GM11168 (cell line): ENCODE data around the gene BBOX1.
"Not testable (repeated sequence)": the region's sequence is repeated elsewhere in the genome, so short reads cannot be mapped to it uniquely, and the experiment has no call there.

Source experiments
- in situ Hi-C: fragments of 300-500 bp; cut with MboI; formaldehyde crosslinking; loops from one replicate; pipeline ENCODE4 v1.12.0; 2022; ENCODE audit warnings: low sequenced_read_pairs; ENCODE audit not compliant: unreplicated experiment

BBOX1 gene, protein sequence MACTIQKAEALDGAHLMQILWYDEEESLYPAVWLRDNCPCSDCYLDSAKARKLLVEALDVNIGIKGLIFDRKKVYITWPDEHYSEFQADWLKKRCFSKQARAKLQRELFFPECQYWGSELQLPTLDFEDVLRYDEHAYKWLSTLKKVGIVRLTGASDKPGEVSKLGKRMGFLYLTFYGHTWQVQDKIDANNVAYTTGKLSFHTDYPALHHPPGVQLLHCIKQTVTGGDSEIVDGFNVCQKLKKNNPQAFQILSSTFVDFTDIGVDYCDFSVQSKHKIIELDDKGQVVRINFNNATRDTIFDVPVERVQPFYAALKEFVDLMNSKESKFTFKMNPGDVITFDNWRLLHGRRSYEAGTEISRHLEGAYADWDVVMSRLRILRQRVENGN

DNA sequence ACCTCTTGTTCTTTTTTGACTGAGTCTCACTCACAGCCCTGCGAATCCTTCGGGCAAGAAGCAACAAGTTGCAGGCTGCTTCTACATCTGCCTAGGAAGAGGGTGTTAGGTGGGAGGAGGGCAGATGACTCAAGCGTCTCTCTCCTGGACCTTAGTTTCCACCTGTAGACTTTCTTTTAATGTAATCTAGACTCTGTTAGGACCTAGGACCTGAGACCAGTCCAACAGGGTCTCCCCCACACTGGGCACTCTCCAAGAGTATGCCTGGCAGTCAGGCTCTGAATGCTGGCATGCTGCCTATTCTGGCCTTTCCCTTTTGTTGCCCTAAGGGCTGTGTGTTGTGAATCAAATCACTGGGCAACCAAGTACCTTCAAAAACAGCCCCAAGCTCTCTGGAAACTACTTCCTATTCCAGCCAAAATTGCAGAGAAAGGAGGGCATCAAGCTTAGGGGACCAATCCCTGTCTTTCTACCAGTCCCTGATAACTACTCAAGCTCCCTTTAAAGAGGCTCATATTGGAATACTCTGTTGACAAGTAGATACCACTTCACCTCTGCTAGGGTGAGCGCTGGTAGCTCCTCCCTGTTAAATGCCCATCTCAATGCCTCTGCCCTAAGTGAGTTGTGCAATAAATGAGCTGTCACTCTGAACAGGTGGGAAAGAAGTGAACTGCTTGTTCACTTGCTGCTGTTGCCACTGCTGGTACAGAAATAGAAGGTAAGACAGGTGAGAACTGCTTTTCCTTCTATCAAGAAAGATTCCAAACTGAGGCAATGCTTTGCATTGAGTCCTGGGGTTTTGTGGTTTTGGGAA, at the start of gene BBOX1:
TSS of gene BBOX1 (plus strand) at position 514 of the 814 bp plus-strand sequence. CDS start 14,616 bp downstream, outside the sequence.
- in situ Hi-C loops: no loop called here

DNA sequence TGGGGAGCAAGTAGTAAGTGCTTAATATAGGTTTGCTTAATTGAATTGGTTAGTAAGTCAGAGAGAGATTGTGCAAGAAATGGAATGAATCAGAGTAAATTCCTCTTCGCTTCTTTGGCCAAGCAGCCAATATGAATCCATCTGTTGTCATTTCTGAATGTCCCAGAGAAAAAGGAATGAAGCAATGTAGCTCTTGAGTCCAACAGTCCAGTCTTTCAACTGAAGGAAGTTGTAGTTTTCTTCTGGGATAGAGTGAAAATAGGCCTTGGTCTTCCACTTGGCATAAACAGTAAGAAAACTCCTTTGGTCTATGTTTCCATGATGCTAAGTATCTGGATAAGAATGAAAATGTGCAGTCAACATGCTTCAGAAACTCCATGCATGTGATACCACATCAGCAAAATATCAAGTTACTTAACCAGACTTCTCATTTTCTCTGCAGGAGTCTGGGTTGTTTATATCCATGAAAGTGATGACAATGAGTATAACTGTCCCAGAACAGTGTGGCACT, 48.5 kb upstream of the BBOX1 start:
- in situ Hi-C loops: no loop called here

DNA sequence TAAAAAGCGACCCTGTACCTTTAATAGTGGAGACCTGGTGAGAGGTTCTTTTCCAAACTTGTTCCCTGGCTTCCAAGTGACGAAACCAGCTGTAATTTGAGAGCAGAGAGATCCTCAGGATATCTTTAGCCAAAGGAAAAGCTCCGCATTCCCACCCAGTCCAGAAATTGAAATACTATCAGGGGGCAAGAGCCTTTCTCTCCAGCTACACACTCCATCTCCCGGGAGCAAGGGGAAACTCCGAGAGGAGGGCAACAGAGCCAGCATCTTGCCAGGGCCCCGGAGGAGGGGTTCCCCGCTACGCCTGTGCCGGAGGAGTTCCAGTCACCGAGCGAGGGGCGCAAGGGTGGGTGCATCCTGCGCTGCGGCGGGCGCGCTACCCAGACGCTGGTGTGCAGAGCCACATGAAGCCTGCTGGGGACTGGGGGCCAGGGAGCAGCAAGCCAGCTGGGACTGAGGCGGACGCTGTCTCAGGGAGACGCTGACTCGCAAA, 46.6 kb upstream of the BBOX1 start, which contains the start of gene FIBIN:
TSS of gene FIBIN (plus strand) at position 148 of the 493 bp plus-strand sequence. CDS start 415 bp downstream, outside the sequence.
- in situ Hi-C loops: no loop called here

DNA sequence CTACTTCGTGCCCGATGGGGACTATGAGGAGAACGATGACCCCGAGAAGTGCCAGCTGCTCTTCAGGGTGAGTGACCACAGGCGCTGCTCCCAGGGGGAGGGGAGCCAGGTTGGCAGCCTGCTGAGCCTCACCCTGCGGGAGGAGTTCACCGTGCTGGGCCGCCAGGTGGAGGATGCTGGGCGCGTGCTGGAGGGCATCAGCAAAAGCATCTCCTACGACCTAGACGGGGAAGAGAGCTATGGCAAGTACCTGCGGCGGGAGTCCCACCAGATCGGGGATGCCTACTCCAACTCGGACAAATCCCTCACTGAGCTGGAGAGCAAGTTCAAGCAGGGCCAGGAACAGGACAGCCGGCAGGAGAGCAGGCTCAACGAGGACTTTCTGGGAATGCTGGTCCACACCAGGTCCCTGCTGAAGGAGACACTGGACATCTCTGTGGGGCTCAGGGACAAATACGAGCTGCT, 46.0 kb upstream of the BBOX1 start:
- in situ Hi-C loops: no loop called here

DNA sequence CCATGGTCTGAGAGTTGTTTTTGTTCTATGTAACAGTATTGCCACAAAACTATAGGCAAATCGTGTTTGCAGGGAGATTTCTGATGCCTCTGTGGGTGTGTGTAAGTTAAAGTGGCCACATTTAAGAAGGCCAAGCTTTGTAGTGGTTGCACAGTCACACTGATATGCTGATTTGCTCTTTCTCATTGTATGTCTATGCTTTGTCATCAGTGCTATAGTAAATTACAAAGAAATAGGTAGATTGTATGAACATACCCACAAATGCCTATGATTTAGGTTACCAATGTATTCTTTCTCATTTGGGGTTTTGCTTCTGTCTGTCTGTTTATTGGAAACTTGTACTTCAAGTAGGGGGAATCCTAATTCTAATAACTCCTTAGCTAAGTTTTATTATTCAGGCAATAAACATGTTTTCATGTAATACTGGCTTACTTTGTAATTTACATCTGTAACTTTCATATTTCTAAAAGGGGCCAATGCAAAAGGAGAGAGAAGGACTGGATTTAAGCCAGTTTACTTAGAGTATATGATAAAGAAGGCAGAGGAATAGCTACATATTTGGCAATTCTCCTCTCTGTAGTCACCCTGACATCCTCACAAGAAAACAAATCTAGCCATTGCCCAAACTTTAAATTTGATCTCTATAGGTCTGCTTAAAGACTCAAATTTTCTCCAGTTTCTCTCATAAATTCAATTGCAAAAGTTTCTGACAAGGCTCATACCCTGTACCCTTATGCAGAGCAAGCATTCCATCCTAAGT, 44.7 kb upstream of the BBOX1 start:
- in situ Hi-C loops: no loop called here

DNA sequence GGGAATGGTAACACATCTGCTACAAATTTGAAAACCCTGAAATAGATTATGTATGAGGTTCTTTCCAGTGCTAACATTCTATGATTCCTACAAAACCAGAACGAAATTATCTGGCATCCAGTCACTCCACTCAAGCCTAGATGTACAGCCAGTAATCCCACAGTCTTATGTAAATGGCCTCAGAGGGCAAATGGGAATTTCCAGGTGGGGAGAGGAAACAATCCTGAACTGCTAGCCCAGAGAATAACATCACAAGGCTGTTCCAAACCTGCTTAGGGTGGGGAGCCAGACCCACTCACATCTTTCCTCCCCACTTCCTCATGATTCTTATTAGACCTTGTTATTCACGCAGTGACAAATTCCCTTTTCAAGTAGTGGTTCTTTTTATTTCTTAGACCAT, 43.2 kb upstream of the BBOX1 start:
- in situ Hi-C loops: no loop called here

DNA sequence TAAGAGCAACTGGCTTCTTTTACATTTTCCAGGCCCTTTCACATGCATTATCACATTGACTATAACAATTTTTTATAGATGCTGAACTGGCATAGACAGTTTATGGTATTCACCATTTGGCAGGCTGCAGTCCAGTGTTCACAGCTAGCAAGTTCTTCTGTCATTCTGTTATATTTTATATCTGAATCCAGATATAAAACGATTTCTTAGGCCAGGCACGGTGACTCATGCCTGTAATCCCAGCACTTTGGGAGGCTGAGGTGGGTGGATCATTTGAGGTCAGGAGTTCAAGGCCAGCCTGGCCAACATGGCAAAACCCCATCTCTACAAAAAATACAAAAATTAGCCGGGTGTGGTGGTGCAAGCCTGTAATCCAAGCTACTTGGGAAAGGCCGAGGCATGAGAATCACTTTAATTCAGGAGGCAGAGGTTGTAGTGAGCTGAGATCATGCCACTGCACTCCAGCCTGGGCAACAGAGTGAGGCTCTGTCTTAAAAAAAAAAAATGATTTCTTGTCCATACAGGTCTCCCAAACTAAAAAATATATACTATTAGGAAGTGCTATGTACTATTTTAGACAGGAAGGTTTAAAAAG, 39.4 kb upstream of the BBOX1 start:
- in situ Hi-C loops: not testable (repeated sequence)

DNA sequence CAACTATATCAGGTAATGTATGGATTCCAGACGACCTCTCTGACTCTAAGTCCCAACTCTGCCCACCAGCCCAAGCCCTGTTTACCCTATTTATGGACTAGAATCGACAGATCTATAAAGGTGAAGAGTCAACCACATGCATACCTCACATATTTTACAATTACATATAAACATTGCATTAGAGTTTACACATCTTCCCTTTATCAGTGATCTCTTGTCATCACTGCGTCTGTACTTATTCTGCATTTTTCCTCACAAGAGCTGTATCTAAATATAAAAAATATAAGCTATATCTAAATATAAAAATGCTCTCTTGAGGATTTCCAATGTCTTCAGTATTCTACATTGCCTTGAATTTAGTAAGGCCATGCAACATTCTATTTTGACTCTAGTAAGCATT, 38.2 kb upstream of the BBOX1 start:
- in situ Hi-C loops: no loop called here

DNA sequence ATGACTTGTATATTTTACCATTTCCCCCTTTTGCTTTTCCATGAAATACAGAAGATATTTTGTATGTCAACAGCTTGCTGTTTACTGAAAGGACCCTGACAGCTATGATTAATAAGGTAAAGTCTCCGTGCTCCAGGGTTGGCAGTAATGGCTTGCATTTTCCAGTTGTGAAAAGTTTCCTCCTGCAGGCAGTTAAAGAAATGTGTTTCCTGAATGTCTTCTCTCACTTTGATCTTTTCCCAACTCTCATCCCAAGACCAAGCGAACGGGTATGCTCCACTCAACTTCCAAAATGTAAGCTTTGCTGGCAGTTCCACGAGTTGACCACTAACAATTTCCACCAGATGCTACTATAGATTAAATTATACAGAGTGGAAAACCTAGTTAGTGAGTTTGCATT, 37.8 kb upstream of the BBOX1 start:
- in situ Hi-C loops: no loop called here

DNA sequence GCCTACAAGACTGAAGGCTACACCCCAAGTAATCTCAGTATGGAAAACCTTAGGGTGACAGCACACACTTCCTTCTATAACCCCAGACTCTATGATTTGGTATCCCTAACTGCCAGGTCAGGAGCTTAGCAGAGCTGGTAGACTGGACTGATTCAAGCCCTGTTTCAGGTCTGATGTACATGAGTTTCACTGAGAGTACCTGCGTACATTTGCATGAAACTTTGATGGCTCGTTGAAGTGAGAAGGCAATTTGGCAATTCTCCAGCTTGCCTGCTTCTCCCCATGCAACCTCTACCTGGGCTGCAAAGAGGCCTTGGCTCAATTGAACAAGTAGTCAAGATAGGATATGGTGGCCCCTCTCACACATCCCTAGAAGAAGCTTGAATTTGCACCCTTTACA, 36.5 kb upstream of the BBOX1 start:
- in situ Hi-C loops: no loop called here

DNA sequence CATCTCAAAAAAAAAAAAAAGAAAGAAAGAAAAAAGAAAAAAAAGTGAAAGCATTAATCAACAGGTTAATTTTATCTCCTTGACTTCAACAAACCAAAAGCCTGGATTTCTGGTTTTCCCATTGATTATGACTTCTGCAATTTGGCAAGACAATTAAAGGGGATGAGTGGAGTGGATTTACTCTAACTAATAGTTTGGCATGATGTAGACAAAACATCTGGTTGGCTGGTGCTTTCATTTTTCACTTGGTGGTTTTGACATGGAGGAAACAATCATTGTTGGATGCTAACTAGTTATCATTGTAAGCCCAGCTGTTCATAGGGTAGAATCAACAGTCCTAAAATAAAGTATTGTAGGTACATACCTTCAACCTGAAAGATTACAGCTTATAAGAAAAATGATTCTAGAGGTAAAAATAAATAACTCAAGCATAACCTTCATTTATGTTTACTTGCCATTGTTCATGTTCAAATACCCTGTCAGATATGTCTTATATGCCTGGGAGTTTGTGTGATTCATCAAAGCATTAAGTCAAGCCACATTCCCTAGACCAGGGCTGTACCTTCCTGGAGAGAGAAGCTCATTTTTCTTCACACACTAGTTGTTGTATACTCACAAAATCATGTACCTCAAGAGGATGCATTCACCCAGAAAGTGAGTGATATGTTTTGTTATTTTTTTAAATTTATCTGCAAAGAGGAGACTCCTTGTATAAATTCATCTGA, 31.6 kb upstream of the BBOX1 start:
- in situ Hi-C loops: no loop called here

DNA sequence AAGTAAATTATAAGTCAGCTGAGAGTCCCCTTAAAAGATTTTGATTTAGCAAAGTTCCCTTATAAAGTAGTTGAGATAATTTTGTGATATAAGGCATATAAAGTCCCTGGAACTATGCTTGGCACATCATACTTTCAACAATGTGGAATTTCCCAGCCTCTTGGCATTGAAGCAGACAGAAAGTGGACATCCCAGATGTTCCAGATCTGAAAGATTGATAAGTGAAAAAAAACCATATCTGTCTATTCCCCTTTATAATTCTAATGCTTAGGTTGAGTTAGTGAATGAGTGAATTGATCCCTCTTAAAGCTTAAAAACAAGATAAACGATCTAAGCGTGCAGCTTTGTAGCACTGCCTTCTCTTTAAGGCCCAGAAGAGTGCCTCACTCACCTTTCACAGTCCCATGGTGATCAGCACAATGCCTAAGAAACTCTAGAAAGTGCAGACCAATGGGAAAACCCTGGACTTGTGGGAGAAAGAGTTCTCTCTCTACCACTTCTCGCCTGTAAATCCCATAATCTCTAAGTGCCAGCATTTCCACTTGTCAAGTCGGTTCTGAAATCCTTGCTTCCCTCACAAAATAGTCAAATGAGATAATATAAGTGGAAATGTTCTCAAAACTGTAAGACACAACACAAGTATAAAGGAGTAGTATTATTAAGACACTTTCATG, 28.9 kb upstream of the BBOX1 start:
- in situ Hi-C loops: no loop called here

DNA sequence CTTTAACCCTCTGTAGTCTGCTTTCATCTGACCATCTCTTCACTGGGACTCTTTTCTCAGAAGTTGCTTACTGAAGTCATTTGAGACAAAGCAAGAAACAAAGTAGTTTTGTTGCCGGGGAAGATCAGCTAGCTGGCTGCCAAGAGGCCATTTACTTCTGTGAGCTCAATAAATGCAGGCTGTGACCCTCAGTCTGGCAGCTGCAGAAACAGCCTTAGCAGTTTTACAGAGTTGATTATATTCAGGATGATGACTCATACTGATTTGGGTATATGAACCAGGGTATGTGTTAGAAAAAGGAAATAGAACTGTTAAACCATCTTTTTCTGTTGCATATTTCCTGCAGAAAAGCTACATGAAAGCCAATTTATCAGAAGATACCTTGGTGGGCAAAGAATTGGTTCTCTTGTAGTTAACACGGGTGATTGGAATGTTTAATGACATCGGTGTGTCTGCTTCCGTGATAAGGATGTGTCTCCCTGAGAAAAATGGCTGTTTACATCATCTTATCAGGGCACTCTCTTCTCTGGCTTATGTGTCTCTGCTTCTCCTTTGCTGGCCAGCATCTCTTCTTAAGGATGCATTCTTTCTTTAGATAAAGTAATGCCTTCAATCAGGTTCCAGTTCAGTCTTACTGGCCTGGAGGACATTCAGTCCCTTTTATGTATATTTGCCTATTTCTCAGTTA, 28.2 kb upstream of the BBOX1 start:
- in situ Hi-C loops: no loop called here

DNA sequence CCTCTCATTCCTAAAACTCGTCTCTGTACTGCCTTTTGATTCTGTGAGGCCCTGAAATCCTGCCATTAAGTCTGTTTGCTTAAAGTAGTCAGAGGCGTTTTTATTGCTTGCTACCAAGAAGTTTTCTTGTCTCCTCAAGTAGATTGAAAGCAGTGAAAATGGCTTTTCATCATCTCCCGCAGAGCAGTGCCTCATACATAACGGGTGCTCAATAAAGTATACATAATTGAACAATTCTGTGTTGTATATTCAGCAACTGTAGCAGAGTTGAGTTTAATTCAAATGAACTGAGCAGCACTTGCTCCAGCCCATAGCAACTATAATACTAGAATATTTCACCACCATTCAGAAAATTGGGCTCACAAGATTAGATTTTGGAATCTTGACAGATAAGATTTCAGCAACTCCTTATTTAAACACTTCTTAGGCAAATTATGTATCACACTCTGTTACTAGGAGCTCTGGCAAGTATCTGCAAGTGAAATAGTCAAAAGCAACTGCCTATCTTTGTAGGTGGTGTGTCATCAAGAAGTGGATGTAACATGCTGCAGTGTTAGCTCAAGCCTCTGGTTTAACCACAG, 26.7 kb upstream of the BBOX1 start:
- in situ Hi-C loops: no loop called here

DNA sequence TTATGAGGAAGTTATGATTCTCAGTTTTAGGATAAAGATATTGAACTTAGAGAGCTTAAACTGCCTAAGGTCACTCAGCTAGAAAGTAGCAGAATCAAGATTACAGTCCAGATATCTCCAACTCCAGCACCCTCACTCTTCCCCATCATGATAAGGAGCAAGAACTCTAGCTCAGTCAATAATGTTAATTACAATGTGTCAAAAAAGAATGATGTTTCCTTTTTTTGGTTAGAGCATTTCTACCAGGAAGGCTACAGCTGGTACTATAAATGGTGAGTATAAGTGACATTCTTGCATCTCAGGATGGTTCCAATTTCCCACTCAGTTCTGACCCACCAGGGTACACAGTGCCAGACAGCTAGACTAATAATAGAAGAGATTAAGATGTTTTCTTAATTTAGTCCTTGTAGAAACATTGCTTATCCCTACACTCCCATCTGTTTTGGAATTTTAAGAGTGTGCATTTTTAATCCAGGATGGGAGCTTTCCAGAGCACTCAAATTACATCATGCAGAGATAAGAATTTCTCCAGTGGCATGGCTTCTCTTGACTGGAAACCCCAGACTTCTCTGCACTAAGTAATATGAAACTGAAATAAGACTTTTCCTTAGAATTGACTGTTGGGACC, 21.6 kb upstream of the BBOX1 start:
- in situ Hi-C loops: no loop called here

DNA sequence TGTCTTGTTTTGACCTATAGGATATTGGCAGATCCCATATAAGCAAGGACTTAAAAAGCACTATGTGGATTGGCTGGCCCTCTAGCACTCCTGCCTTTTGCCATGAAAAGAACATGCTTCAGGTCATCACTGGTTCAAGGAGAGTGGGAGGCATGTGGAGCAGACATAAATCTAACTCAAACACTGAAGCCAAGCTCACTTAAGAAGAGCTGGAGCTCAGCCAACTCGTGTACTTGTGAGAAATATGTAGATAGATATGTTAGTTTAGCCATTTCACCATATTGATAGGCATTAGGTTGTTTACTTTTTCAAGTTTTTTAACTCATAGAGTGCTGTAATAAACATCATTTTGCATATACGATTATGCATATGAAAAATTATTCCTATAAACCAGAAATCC, 19.9 kb upstream of the BBOX1 start:
- in situ Hi-C loops: no loop called here

DNA sequence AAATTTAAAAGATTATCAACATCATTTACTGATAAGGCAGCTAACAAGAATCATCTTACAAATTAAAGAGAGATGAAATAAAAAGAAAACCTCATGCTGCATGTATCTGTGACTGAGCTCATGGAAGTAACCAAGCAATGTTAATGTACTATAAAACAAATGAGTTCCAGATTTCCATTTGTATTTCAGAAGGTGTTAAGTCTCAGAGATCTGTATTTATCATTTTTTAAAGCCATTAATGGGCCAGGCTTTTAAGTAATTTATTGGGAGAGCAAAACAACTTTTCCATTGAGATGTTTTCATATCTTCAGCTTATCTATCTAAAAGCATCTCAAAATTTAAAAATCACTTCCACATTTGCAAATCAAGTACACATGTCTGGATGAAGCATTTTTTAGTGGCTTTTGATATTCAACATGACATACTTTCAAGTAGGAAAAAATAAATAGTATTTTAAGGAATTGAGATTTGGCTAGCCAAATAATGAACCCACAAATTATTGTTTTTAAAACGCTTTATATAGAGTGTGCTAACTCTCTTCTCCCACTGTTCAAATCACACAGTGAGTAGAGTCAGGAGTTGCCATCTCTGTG, 17.9 kb upstream of the BBOX1 start:
- in situ Hi-C loops: no loop called here
